Duodenal mucosa (tissue), 2 donors: Measurements from ENCODE around the gene SRD5A3.
A peak's percentile ranks its signal among the peaks of the same experiment; 100 is the strongest.
"Not testable (repeated sequence)": the region's sequence is repeated elsewhere in the genome, so short reads cannot be mapped to it uniquely, and the experiment has no call there.

Source experiments
- H3K27ac ChIP-seq: one replicate; pipeline ENCODE4 v1.7.0; 2013; ENCODE audit warnings: low read depth, low read length
- H3K27me3 ChIP-seq, 2 donors: one replicate each; pipeline ENCODE4 v1.7.0; 2013; ENCODE audit warnings: low read length in 2 of 2, control low read depth in 1 of 2; ENCODE audit not compliant: insufficient read depth in 2 of 2, control insufficient read depth in 1 of 2
- H3K36me3 ChIP-seq, 2 donors: one replicate each; pipeline ENCODE4 v1.7.0; 2013; ENCODE audit warnings: low read length in 2 of 2, control low read depth in 1 of 2; ENCODE audit not compliant: insufficient read depth in 2 of 2, control insufficient read depth in 1 of 2
- H3K4me1 ChIP-seq, 2 donors: one replicate each; pipeline ENCODE4 v1.7.0; 2013; ENCODE audit warnings: low read length in 2 of 2, control low read depth in 1 of 2; ENCODE audit not compliant: insufficient read depth in 2 of 2, control insufficient read depth in 1 of 2
- H3K4me3 ChIP-seq, 2 donors: one replicate each; pipeline ENCODE4 v1.7.0; 2013; ENCODE audit warnings: low read length in 2 of 2, low read depth in 1 of 2
- H3K9ac ChIP-seq, 2 donors: one replicate each; pipeline ENCODE4 v1.7.0; 2013; ENCODE audit warnings: low read length in 2 of 2, low read depth in 1 of 2
- H3K9me3 ChIP-seq, 2 donors: one replicate each; pipeline ENCODE4 v1.7.0; 2013; ENCODE audit warnings: low read length in 2 of 2, control low read depth in 1 of 2; ENCODE audit not compliant: control insufficient read depth in 1 of 2

The SRD5A3 gene

GRCh38 chr4:55345054-55345453 lies 988 bp upstream of the SRD5A3 start:
- Histone ChIP-seq H3K4me3 (no peak overlapping the region), H3K9me3 (no peaks in the 10 kb centered on the region), H3K36me3 (no peaks in the 10 kb centered on the region), H3K4me1 (peaks cover 10 to 18% of the 10 kb centered on the region in 2 donors), H3K27ac (no peak overlapping the region), H3K9ac (no peak overlapping the region), H3K27me3 (no peaks in the 10 kb centered on the region)

DNA sequence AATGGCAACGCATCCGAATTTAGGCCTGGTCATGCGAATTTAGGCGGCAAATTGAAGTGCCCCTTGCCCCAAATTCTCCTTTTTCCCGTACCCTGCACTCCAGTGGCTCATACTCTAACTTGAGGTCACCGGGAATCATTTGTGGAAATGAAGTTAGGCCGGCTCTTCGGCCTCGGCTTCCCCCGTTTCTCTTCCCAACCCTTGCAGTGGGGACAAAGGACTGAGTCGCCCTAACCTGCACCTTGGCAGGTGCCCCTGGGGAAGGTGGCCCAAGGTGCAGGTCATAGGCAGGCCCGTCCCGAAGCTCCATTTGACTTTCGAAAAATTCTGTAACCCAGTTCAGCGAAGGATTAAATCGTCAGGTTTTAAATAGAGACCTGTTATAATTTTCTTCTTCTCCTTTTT lies 811 bp downstream of the SRD5A3 start:
- Histone ChIP-seq H3K4me3 (peak overlapping the region; percentile 83 to 87), H3K4me1 (peaks cover 10 to 18% of the 10 kb centered on the region in 2 donors), H3K9me3 (no peaks in the 10 kb centered on the region), H3K27me3 (no peaks in the 10 kb centered on the region), H3K9ac (peak overlapping the region; percentile 53 to 90), H3K27ac (peak overlapping the region; percentile 95), H3K36me3 (no peaks in the 10 kb centered on the region)

DNA sequence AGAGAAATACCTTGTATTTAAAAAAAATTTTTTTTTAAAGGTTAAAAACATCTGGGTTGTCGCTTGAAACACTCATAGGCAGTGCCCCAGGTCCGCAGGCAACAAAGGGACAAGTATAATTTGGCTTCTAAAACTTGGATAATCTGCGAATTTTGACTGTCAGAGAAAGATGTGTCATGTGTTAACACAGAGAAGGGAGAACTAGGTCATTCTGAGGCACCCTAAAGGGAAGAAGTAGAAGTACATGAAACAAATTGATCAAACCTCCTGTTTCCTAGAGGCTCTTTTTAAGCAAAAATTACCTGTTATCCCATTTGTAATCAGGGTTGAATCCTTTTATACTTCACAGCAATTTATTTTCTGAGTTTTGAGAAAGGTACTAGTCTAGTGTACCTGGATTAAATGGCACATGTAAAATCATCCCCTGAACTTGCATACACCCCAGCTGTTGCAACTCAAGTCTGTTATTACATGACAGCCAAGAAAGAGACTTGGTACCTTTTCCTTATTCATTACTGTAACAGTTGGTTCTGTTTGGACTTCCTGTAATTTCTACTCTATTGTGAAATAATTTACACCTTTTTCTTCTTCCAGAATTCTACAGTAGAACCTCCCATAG lies 1.7 kb downstream of the SRD5A3 start:
- Histone ChIP-seq H3K4me3 (no peak overlapping the region), H3K9ac (no peak overlapping the region), H3K4me1 (peaks cover 10 to 18% of the 10 kb centered on the region in 2 donors), H3K9me3 (no peaks in the 10 kb centered on the region), H3K36me3 (no peaks in the 10 kb centered on the region), H3K27ac (no peak overlapping the region), H3K27me3 (no peaks in the 10 kb centered on the region)

- H3K9me3 ChIP-seq, result no peaks in the 10 kb centered on the region
- H3K4me1 ChIP-seq, result peaks cover 10 to 18% of the 10 kb centered on the region in 2 donors
- H3K4me3 ChIP-seq, result no peak overlapping the region
- H3K27me3 ChIP-seq, result no peaks in the 10 kb centered on the region
- no peak overlapping the region for H3K9ac ChIP-seq
- H3K36me3 ChIP-seq, result no peaks in the 10 kb centered on the region
- no peak overlapping the region for H3K27ac ChIP-seq
Measured at GRCh38 chr4:55348466-55348865, 2.4 kb downstream of the SRD5A3 start.

GRCh38 chr4:55350870-55351269 lies 4.8 kb downstream of the SRD5A3 start:
- H3K36me3 ChIP-seq, H3K27me3 ChIP-seq, H3K9me3 ChIP-seq, H3K4me3 ChIP-seq, H3K9ac ChIP-seq, H3K27ac ChIP-seq: not testable (repeated sequence)
- H3K4me1 ChIP-seq, result peaks cover 10 to 14% of the 10 kb centered on the region in 2 donors

- no peak overlapping the region for H3K9ac ChIP-seq
- no peak overlapping the region for H3K4me3 ChIP-seq
- H3K27ac ChIP-seq, result no peak overlapping the region
- no peaks in the 10 kb centered on the region for H3K36me3 ChIP-seq
- peaks cover 9 to 13% of the 10 kb centered on the region in 2 donors for H3K4me1 ChIP-seq
- H3K9me3 ChIP-seq, result no peaks in the 10 kb centered on the region
- H3K27me3 ChIP-seq, result no peaks in the 10 kb centered on the region
Measured at GRCh38 chr4:55351824-55352223, 5.8 kb downstream of the SRD5A3 start.

DNA sequence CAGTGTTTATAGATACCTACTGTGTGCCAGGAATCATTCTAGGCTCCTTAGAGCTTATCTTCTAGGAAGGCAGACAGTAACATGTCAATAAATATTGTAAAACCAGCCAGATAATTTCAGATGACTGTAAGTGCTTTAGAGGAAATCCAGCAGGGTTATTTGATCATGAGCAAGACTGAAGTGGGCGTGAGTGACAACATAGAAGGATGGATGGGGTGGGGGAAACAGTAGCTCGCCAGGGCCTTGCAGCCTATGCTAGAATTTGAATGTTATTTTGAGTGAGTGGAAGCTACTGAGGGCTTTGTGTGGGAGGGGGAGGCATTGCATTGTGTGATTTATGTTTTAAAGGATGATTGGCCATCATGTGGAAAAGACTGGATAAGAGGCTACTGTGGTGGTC lies 6.7 kb downstream of the SRD5A3 start:
- Histone ChIP-seq H3K4me1 (peaks cover 2 to 9% of the 10 kb centered on the region in 2 donors), H3K9me3 (no peaks in the 10 kb centered on the region), H3K9ac (no peak overlapping the region), H3K36me3 (no peaks in the 10 kb centered on the region), H3K4me3 (no peak overlapping the region), H3K27ac (no peak overlapping the region), H3K27me3 (no peaks in the 10 kb centered on the region)

DNA sequence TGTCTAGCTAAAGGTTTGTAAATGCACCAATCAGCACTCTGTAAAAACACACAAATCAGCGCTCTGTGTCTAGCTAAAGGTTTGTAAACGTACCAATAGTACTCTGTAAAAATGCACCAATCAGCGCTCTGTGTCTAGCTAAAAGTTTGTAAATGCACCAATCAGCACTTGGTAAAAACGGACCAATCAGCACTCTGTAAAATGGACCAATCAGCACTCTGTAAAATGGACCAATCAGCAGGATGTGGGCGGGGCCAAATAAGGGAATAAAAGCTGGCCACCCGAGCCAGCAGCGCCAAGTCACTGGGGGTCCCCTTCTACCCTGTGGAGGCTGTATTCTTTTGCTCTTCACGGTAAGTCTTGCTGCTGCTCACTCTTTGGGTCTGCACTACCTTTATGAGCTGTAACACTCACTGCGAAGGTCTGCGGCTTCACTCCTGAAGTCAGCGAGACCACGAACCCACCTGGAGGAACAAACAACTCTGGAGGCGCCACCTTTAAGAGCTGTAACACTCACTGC lies 7.2 kb downstream of the SRD5A3 start:
- not testable (repeated sequence) for H3K4me1 ChIP-seq, H3K4me3 ChIP-seq, H3K27ac ChIP-seq, H3K36me3 ChIP-seq, H3K9me3 ChIP-seq, H3K9ac ChIP-seq, H3K27me3 ChIP-seq

GRCh38 chr4:55354648-55355047 lies 8.6 kb downstream of the SRD5A3 start:
- Histone ChIP-seq H3K4me1 (peaks cover 16 to 19% of the 10 kb centered on the region in 2 donors), H3K4me3 (no peak overlapping the region), H3K9me3 (no peaks in the 10 kb centered on the region), H3K9ac (no peak overlapping the region), H3K36me3 (no peaks in the 10 kb centered on the region), H3K27me3 (no peaks in the 10 kb centered on the region), H3K27ac (no peak overlapping the region)

- Histone ChIP-seq H3K27ac (no peak overlapping the region), H3K4me3 (no peak overlapping the region)
Measured at GRCh38 chr4:55355555-55355954, 9.5 kb downstream of the SRD5A3 start.

More at GRCh38 chr4:55355555-55355954, 9.5 kb downstream of the SRD5A3 start:
- H3K9ac ChIP-seq, result no peak overlapping the region
- no peaks in the 10 kb centered on the region for H3K9me3 ChIP-seq
- peaks cover 16 to 19% of the 10 kb centered on the region in 2 donors for H3K4me1 ChIP-seq
- H3K27me3 ChIP-seq, result no peaks in the 10 kb centered on the region
- no peaks in the 10 kb centered on the region for H3K36me3 ChIP-seq
